GM18505 (cell line): ENCODE results near the gene CYP2D6.
"Not testable (repeated sequence)": the region's sequence is repeated elsewhere in the genome, so short reads cannot be mapped to it uniquely, and the experiment has no call there.

Experiments
- ATAC-seq: cut with Tn5 transposase; IDR thresholded peaks from one replicate; pipeline ENCODE4 v1.9.1; 2021; ENCODE audit not compliant: unreplicated experiment
- POLR2A ChIP-seq: IDR thresholded peaks from 4 replicates; pipeline ENCODE4 v1.6.1; 2011; ENCODE audit warnings: borderline replicate concordance; ENCODE audit not compliant: insufficient read depth, insufficient read length; ENCODE audit errors: extremely low read depth

CYP2D6 gene

DNA sequence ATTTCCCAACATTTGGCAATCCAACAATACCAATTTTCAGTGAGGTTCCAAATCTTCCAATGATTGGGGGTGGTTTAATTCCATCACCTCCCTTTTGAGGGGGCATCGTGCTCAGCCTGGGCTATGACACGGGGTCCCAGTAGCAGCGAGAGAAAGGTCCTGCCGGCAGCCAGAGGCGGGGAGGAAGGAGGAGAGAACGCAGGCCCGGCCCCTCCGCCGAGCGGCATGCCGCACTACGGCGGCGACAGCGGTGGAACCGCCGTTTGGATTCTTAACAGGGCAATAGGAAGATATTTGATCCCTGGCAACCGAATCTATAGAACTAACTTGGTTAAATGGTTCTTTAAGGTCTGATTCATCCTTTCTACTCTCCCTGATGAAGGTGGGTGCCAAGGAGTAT is 21.8 kb downstream of the CYP2D6 start:
- TF ChIP-seq POLR2A = no peak

DNA sequence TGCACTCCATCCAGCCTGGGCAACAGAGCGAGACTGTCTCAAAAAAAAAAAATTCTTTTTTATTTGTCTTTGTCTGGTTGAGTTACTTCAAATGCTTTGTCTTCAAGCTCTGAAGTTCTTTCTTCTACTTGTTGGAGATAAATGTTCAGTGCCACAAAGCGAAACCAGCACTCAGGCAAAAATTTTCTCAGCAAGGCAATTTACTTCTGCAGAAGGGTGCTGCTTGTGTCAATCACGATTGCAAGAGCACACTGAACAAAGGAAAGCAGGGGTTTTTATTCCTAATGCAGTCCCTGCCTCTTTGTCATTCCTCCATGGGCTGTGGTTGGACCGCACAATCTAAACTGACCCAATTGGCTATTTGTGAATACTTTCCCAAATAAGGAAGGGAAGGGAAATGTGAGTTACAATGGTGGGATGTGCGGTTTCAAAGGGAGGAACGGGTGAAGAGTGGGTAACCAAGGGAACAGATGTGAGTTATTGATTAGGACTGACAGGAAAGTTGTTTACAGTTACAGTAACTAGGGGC is 26.2 kb downstream of the CYP2D6 start:
- ATAC-seq = not testable (repeated sequence)

More for the DNA sequence above, 21.8 kb downstream of the CYP2D6 start:
- ATAC-seq = no peak

DNA sequence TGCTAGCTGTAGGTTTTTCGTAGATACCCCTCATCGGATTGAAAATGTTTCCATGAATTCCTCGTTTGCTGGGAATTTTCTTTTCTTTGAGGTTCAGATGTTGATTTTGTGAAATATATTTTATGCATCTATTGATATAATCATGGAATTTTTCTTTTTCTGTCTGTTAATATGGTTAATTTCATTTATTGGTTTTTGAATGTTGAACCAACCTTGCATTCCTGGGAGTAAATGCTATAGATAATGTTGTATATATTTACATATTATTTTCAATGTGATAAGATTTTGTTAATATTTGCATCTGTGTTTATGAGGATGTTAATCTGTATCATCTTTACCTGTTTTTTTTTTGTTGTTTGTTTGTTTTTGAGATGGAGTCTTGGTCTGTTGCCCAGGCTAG is 29.4 kb downstream of the CYP2D6 start:
- TF ChIP-seq POLR2A = no peak
- ATAC-seq = no peak

DNA sequence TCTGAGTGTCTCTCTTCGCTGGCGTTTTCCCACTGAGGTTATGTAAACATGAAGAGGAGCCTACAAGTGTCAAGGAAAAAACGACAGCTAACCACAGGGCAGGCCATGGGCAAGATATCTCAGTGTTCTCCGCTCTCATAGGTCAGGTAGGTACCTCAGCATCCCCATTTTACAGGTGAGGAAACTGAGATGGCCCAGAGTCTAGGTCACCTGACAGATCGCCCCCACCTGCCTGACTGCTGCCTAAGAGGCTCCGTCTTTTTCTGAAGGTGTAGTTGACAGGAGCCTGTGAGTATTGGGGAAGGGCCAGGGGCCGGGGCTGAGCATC is 39.2 kb downstream of the CYP2D6 start:
- no peak for ATAC-seq
- TF ChIP-seq POLR2A = no peak

DNA sequence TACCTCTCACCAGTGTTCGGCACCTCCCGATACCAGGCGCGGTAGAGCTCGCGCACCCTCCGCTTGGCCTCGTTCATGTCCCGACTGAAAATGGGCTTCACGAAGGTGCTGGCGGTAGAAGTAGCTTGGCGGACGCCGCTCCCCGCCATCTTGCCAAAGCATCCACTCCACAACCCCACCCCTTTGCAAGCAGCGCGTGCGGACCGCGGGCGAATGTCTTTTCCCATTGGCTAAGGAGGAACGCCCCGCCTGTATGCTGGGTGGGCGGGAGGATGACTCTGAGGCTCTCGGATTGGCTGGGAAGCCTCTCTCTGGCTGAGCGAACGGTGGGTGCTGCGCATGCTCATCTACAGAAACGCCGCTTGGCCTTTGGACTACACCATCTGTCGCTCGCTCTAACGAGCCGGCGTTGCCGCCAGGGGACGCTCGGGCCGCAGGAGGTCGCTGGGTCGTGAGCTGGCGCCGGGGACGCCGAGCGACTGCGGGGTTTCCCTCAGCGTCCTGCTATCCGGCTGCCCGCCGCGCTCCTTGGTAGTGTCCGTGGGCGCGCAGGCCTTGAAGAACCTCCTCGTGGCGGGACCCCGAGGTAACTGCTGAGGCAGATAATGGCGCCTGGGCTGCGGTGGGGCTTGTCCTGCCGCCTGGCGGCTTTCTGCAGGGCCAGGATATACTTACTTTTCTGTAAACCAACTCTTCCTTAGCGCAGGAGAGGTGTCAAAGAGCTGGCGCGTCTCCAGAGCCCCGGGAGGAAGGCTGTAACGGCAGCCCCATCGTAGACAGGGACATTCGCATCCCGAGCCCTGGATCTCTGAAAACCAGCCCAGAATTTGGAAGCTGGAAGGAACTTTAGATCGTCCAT is 39.8 kb downstream of the CYP2D6 start, which contains the start of gene NDUFA6:
NDUFA6 (minus strand) TSS at position 177 of the 859 bp plus-strand sequence; CDS start at position 149, 28 bp downstream.
- TF ChIP-seq POLR2A = peak; percentile 91
- ATAC-seq = peak; percentile 91

DNA sequence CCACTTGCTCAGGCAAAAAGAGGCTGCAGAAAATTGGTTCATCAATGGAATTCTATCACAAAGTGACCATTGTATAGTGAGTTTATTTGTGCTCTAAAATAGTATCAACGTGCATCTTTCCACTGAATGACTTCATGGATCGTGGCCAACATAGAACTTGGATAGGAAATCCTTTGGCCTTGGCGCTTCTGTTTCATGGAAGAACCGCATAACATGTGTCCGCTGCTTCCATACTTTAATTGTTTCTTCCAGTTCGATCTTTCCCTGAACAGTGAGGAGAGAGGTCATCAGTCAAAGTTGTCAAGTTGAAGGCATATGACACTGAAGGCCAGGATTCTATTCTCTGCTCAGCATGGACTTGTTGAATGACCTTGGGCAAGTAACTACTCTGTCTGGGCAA is 44.6 kb downstream of the CYP2D6 start:
- TF ChIP-seq POLR2A = no peak

DNA sequence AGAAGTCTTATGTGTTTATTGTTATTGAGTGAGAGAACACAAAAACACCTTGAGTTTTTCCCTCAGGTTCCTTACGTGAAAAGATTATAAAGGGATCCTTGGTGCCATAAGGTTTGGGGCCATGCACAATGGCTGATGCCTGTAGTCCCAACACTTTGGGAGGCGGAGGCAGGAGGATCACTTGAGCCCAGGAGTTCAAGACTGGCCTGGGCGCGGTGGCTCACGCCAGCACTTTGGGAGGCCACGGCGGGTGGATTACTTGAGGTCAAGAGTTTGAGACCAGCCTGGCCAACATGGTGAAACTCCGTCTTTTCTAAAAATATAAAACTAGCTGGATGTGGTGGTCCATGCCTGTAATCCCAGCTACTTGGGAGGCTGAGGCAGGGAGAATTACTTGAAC is 45.7 kb downstream of the CYP2D6 start:
- no peak for TF ChIP-seq POLR2A
- no peak for ATAC-seq

More for the DNA sequence above, 44.6 kb downstream of the CYP2D6 start:
- no peak for ATAC-seq

DNA sequence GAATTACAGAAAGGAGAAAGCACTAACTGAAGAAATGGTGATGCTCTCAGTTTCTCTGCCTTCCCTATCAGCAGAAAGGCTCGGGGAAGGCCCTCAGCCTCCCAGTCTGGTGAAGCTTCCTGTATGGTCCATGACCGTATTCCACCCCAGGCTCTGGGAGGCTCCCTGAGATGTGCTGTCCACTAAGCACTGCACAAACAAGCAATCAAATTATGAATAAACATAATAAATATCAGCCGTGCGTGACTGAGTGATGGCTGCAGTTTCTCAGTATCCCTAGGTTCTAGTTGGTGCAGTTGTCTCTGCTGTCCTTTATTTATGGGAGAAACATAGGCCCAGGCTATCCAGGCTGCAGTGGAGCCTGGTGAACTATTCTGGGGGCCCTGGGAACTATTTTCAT is 47.5 kb downstream of the CYP2D6 start:
- ATAC-seq = no peak
- no peak for TF ChIP-seq POLR2A

DNA sequence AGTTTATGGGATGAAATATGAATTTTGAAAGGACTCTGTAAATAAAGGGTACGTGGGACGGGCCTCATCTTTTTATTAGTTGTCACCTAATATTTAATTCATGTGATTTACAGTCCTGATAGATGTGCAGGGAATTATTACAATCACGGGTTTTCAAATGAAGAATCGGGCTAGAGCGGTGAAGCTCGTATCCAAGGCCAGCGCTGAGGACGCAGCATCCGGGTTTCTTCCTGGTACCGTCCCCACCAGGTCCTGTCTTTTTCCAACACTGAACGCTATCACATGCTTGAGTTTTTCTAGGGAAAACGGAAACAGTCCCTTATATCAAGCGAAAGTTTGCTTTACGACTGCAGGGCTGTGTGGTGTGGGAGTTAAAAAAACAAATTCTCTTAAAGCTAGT is 50.3 kb downstream of the CYP2D6 start:
- no peak for ATAC-seq
- TF ChIP-seq POLR2A = no peak

DNA sequence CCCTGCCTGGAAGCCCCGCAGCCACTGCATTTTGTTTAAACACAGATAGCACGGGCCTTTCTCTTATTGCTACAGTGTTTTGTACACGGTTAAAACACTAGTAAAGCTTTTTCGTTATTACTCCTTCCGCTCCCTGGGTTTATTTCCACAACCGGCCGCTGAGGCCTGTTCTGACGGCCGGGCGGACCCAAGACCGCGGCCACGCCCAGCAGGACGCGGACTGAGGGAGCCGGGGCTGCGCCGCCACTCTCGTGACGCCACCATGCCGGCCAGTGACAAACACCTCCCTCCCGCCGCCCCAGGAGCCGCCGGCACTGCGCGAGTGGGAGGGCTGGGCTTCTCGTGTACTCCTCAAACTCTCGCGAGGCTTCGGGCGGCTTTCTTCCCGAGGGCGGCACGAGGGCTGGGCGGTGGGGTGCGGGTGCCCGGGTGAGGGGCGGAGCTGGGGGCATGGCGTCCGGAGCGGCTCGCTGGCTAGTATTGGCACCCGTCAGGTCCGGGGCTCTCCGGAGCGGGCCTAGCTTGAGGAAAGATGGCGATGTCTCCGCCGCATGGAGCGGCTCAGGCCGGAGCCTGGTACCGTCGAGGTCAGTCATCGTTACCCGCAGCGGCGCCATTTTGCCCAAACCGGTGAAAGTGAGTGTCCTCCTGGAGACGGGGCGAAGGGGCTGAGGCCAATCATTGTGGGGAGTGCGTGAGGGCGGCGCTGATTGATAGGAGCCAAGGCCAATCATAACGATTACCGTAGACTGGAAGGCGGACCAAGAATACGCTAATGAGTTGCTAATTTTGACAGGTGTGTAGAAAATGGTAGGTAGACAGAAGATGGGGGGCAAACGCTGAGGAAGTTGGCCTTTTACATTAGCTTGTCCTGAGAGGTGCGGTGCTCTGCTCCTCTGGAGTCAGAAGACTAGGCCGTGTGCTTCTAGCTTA is 51.0 kb downstream of the CYP2D6 start, which contains the start of gene SMDT1:
SMDT1 (plus strand) TSS at position 382 of the 933 bp plus-strand sequence; CDS start at position 451, 69 bp downstream.
- TF ChIP-seq POLR2A = peak; percentile 70
- ATAC-seq = peak; percentile 75

DNA sequence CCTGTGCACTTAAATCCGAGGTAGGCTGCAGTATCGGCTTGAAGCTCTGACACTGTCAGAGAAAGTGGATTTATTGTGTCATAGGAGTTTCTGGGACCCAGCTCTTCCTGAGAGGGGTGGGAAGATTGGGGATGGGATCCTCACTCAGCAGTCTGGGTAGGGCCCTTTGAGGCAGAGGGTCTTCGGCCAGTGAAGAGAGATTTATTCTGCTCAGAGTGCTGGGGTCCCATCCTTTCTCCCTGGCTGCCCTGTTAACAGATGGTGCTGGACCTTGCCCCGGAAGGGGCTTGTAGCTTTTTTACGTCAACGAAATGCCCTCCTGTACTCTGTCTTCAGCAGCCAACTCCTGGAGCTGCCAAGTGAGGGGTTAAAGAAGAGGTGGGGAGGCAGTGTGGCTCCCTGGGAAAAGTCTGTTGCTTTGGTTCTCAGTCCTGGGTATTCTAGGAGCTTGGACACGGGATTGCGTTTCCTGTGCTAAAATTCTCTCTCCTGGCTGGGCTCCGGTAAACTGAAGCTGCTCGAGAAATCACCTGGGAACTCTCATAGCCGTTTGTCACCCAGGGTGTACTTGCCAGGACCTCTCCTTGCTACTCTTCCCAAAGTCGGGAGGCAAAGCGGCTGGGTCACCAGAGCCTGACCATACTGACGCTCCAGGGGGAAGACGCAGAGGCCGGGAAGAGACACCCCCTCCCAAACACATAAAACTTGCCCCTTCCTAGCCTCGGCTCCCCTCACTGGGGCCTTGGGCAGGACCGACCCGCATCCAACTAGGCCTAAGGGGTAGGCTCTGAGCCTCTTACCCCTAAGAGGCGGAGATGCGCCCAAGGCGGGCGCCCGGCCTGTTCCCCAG is 51.9 kb downstream of the CYP2D6 start:
- TF ChIP-seq POLR2A = no peak

DNA sequence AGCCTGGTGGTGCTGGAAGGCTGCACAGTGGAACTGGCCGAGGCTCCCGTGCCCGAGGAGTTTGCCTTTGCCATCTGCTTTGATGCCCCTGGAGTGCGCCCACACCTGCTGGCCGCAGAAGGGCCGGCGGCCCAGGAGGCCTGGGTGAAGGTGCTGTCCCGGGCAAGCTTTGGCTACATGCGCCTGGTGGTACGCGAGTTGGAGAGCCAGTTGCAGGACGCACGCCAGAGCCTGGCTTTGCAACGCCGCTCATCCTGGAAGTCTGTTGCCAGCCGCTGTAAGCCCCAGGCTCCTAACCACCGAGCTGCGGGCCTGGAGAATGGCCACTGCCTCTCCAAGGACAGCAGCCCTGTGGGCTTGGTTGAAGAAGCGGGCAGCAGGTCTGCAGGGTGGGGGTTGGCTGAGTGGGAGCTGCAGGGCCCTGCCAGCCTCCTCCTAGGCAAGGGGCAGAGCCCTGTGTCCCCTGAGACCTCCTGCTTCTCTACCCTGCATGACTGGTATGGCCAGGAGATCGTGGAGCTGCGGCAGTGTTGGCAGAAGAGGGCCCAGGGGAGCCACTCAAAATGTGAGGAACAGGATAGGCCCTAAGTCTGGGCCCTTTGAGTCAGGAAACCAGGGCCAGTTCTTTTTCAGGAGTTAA is 53.0 kb downstream of the CYP2D6 start:
- ATAC-seq = no peak
- TF ChIP-seq POLR2A = no peak

More for the DNA sequence above, 51.9 kb downstream of the CYP2D6 start:
- peak; percentile 1 for ATAC-seq

DNA sequence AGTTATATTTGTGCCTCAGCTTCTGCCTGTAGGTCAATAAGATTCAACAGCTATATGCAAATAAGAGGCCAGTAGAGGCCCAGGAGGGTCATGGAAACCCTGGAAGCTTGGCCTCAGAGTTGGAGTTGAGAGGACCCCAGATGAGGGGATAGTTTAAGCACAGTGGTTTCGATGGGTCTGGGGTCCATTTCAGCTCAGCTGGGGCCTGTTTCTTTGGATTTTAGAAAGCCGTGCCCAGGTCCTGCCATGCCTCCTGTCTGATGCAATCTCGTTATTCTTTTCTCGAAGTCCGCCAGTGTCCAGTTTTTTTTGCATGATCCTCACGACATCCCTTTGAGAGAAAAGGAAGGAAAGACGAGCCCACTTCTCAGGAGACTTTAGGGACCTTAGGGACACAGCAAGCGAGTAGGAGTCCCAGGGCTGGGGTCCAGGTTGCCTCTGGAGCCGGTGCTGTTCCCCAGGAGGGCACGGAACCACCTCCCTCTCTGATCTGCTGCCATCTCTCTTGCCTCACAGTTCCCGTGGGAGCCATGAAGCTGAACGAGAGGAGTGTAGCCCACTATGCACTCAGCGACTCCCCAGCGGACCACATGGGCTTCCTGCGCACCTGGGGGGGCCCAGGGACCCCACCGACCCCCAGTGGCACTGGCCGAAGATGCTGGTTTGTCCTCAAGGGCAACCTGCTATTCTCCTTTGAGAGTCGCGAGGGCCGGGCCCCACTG is 53.7 kb downstream of the CYP2D6 start:
- ATAC-seq = no peak

More for the DNA sequence above, 53.7 kb downstream of the CYP2D6 start:
- TF ChIP-seq POLR2A = no peak
